ENCODE measurements around the gene DBH.

Gene DBH

GRCh38 chr9:133601746-133602145 lies 34.4 kb upstream of the DBH start:
- H3K4me2 ChIP-seq, result no peak overlapping the region
- peaks cover 15 to 26% (median 16%) of the 10 kb centered on the region in 11 experiments for H3K9me3 ChIP-seq (replicated peaks in 1 of 11)
- no peak overlapping the region for H3K27ac ChIP-seq
- H4K20me1 ChIP-seq, result peaks cover 0 to 20% (median 0%) of the 10 kb centered on the region in 11 experiments; a peak in 4 of 22 replicates
- H3K36me3 ChIP-seq, result no peaks in the 10 kb centered on the region
- H3K27me3 ChIP-seq, result peaks cover 10 to 20% (median 17%) of the 10 kb centered on the region in 11 experiments
- H3K4me1 ChIP-seq, result peaks cover 0 to 45% (median 24%) of the 10 kb centered on the region in 10 experiments; a peak in 16 of 20 replicates
- H3K4me3 ChIP-seq, result no peak overlapping the region
- no peak for TF ChIP-seq Cebpa-rat (IDR thresholded peaks at IDR 0.05)
- no peak overlapping the region; a peak in 1 of 22 replicates for H3K9ac ChIP-seq

GRCh38 chr9:133602277-133602676 lies 33.9 kb upstream of the DBH start:
- peaks cover 16 to 26% (median 23%) of the 10 kb centered on the region in 11 experiments for H3K27me3 ChIP-seq
- H3K36me3 ChIP-seq, result no peaks in the 10 kb centered on the region
- peaks cover 0 to 25% (median 0%) of the 10 kb centered on the region in 11 experiments; a peak in 6 of 22 replicates for H4K20me1 ChIP-seq
- H3K9me3 ChIP-seq (replicated peaks in 1 of 11), result peaks cover 10 to 21% (median 11%) of the 10 kb centered on the region in 11 experiments
- H3K4me3 ChIP-seq, result no peak overlapping the region
- no peak overlapping the region; a peak in 1 of 22 replicates for H3K9ac ChIP-seq
- H3K4me1 ChIP-seq, result peaks cover 0 to 45% (median 24%) of the 10 kb centered on the region in 10 experiments; a peak in 16 of 20 replicates
- H3K4me2 ChIP-seq, result no peak overlapping the region
- no peak overlapping the region for H3K27ac ChIP-seq
- TF ChIP-seq Cebpa-rat (IDR thresholded peaks at IDR 0.05), result no peak

DNA sequence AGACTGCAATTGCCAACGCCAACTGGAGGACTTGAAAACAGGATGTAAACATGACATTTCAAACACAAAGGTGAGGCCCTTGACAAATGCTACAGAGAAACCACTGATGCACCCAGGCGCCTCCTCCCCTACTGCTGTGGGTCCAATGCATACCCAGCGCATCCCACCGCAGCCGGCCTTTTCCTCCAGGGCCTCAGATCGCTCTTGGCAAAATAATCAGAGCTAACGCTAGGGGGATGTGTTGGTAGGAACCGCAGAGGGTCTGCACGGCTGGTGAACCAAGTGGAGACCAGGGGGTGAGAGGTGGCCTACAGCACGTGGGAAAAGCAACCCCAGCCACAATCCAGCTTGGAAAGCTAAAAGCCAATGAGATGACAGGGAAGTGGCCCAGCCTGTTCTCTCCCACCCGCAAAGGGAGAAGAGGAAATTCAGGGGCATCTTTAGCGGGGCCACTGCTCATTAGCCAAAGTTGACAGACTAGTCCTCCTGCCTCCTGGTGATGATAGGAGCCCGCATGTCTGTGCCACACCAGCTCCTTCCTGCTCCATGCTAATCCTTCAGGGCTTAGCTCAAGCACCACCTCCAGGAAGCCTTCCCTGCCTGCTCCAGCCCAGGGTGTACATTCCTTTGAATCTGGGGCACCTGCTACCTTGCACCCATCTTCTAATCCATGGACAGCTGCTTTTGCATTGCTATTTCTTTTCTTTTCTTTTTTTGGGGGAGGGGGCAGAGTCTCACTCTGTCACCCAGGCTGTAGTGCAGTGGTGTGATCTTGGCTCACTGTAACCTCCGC lies 32.8 kb upstream of the DBH start:
- peaks cover 0 to 45% (median 24%) of the 10 kb centered on the region in 10 experiments; a peak in 16 of 20 replicates for H3K4me1 ChIP-seq
- H3K9me3 ChIP-seq (replicated peaks in 1 of 11), result peaks cover 0 to 10% (median under 1%) of the 10 kb centered on the region in 11 experiments; a peak in 12 of 22 replicates
- no peak overlapping the region for H3K27ac ChIP-seq
- peak overlapping the region in 6 of 11 experiments; percentile 1 to 71 (median 8); a peak in 4 of 22 replicates for H3K4me2 ChIP-seq
- no peaks in the 10 kb centered on the region for H3K36me3 ChIP-seq
- H3K4me3 ChIP-seq, result no peak overlapping the region
- H3K27me3 ChIP-seq, result peaks cover 26 to 36% (median 33%) of the 10 kb centered on the region in 11 experiments
- TF ChIP-seq Cebpa-rat (IDR thresholded peaks at IDR 0.05), result no peak
- H3K9ac ChIP-seq, result no peak overlapping the region
- H4K20me1 ChIP-seq, result peaks cover 0 to 29% (median 0%) of the 10 kb centered on the region in 11 experiments; a peak in 6 of 22 replicates

DNA sequence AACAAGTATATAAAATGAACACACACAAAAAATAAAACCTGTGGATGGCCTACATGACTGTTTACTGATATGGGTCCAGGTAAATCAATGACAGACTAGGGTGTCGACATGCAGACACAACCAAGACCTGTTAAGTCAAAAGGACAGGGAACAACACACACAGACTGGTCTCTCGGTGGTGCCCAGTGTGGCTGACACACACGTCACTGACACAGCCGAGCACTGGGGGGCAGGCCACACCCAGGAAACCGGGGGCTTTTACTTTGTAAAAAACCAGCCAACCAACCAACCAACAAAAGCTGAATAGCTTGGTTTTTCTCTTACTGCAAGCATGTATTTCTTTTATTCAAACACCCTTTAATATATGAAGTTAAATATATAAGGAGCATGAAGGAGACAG lies 31.9 kb upstream of the DBH start:
- peaks cover 0 to 2% (median 0%) of the 10 kb centered on the region in 11 experiments; a peak in 1 of 22 replicates for H3K9me3 ChIP-seq (replicated peaks in 1 of 11)
- peak overlapping the region in 8 of 11 experiments; percentile 35 to 71 (median 55); a peak in 17 of 22 replicates for H3K4me2 ChIP-seq
- H3K9ac ChIP-seq, result no peak overlapping the region
- H3K36me3 ChIP-seq, result no peaks in the 10 kb centered on the region
- TF ChIP-seq Cebpa-rat (IDR thresholded peaks at IDR 0.05), result no peak
- H3K27me3 ChIP-seq, result peaks cover 35 to 45% (median 42%) of the 10 kb centered on the region in 11 experiments
- no peak overlapping the region for H3K4me3 ChIP-seq
- peaks cover 0 to 45% (median 24%) of the 10 kb centered on the region in 10 experiments; a peak in 16 of 20 replicates for H3K4me1 ChIP-seq
- H3K27ac ChIP-seq, result no peak overlapping the region
- peaks cover 0 to 36% (median 0%) of the 10 kb centered on the region in 11 experiments; a peak in 7 of 22 replicates for H4K20me1 ChIP-seq

DNA sequence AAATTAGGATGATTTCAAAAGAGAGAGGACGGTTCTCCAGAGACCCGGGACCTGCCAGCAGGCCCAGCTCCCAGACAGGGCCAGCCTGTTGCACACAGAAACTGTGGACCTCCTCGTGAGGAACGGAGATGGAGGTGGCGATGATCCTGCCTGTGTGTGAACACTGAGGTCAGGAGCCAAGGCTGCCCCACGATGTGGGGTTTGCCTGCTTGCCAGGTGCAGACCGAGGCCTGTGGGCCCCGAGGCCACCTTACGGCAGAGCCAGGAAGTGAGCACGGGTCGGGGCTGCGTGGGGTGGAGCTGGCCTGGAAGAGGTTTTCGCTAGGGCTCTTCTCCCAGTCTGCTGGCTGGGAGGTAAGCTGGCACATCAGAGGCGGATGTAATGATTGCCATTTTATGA lies 31.3 kb upstream of the DBH start:
- TF ChIP-seq Cebpa-rat (IDR thresholded peaks at IDR 0.05), result no peak
- H3K36me3 ChIP-seq, result no peaks in the 10 kb centered on the region
- H3K9ac ChIP-seq, result no peak overlapping the region
- peaks cover 0 to 45% (median 24%) of the 10 kb centered on the region in 10 experiments; a peak in 16 of 20 replicates for H3K4me1 ChIP-seq
- peaks cover 0 to 40% (median 0%) of the 10 kb centered on the region in 11 experiments; a peak in 7 of 22 replicates for H4K20me1 ChIP-seq
- peaks cover 41 to 51% (median 48%) of the 10 kb centered on the region in 11 experiments for H3K27me3 ChIP-seq
- H3K9me3 ChIP-seq (replicated peaks in 1 of 11), result no peaks in the 10 kb centered on the region
- no peak overlapping the region for H3K4me3 ChIP-seq
- no peak overlapping the region for H3K27ac ChIP-seq
- H3K4me2 ChIP-seq, result peak overlapping the region in 9 of 11 experiments; percentile 14 to 71 (median 54); a peak in 17 of 22 replicates

GRCh38 chr9:133605446-133605845 lies 30.7 kb upstream of the DBH start:
- Histone ChIP-seq H3K27ac (no peak overlapping the region), H3K27me3 (peaks cover 46 to 56% (median 53%) of the 10 kb centered on the region in 11 experiments), H4K20me1 (peaks cover 0 to 43% (median 0%) of the 10 kb centered on the region in 11 experiments; a peak in 7 of 22 replicates), H3K9me3 (replicated peaks in 1 of 11) (no peaks in the 10 kb centered on the region), H3K9ac (no peak overlapping the region), H3K4me3 (no peak overlapping the region), H3K4me2 (peak overlapping the region in 8 of 11 experiments; percentile 35 to 71 (median 55); a peak in 13 of 22 replicates), H3K36me3 (no peaks in the 10 kb centered on the region), H3K4me1 (peaks cover 0 to 41% (median 24%) of the 10 kb centered on the region in 10 experiments; a peak in 16 of 20 replicates)
- TF ChIP-seq Cebpa-rat (IDR thresholded peaks at IDR 0.05), result no peak

- H3K36me3 ChIP-seq, result no peaks in the 10 kb centered on the region
- H3K4me1 ChIP-seq, result peaks cover 0 to 41% (median 24%) of the 10 kb centered on the region in 10 experiments; a peak in 16 of 20 replicates
- peaks cover 46 to 61% (median 56%) of the 10 kb centered on the region in 11 experiments for H3K27me3 ChIP-seq
- no peaks in the 10 kb centered on the region for H3K9me3 ChIP-seq (replicated peaks in 1 of 11)
- TF ChIP-seq Cebpa-rat (IDR thresholded peaks at IDR 0.05), result no peak
- H3K9ac ChIP-seq, result no peak overlapping the region
- no peak overlapping the region for H3K4me3 ChIP-seq
- H3K27ac ChIP-seq, result no peak overlapping the region
- H3K4me2 ChIP-seq, result peak overlapping the region in 6 of 11 experiments; percentile 47 to 71 (median 56); a peak in 9 of 22 replicates
- H4K20me1 ChIP-seq, result peaks cover 0 to 43% (median 0%) of the 10 kb centered on the region in 11 experiments; a peak in 8 of 22 replicates
These were observed 30.1 kb upstream of the DBH start for GRCh38 chr9:133605856-133606707.

DNA sequence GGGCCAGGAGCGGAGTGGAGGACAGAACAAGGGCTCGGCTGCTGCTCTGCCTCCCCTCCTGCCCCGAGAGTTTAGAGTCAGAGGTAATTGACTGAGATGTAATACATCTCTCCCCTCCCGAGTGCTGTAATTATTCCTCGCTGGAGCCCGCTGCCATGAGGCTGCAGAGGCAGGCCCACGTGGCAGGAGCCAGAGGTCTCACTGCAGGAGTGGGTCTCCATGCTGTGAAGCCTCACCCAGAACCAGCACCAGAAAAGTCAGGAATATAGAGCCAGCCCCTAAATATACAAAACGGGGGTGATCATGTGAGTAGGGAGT lies 29.5 kb upstream of the DBH start:
- no peak overlapping the region for H3K9ac ChIP-seq
- no peak overlapping the region for H3K4me2 ChIP-seq
- peaks cover 46 to 67% (median 60%) of the 10 kb centered on the region in 11 experiments for H3K27me3 ChIP-seq
- no peaks in the 10 kb centered on the region for H3K9me3 ChIP-seq (replicated peaks in 1 of 11)
- H3K36me3 ChIP-seq, result no peaks in the 10 kb centered on the region
- no peak overlapping the region for H3K27ac ChIP-seq
- H3K4me1 ChIP-seq, result peaks cover 0 to 41% (median 24%) of the 10 kb centered on the region in 10 experiments; a peak in 16 of 20 replicates
- H3K4me3 ChIP-seq, result no peak overlapping the region
- peaks cover 0 to 43% (median 0%) of the 10 kb centered on the region in 11 experiments; a peak in 8 of 22 replicates for H4K20me1 ChIP-seq
- no peak for TF ChIP-seq Cebpa-rat (IDR thresholded peaks at IDR 0.05)
